K562 (cell line): ENCODE measurements around the gene SLC6A9. TPM values are rescaled to one million over a fixed set of nuclear protein-coding genes. Genes with fewer than 3 reads are reported as not detected.

Experiments used
- ATAC-seq: fragments of 200-7000 bp; cut with Tn5 transposase; 3 replicates; pipeline ENCODE4 v1.9.1; 2020; ENCODE audit warnings: moderate library complexity
- BruUV-seq: library from RNA; stranded (reverse); fragments of 400-500 nt; replicated peaks from 2 replicates; lab custom pipeline; 2021; lab: Mats Ljungman, UMichigan
- CTCF ChIA-PET: fragments of 300-600 bp; formaldehyde crosslinking; extraction: SDS; loops from one replicate; lab custom pipeline; 2021; ENCODE audit warnings: low intra/inter-chr PET ratio; lab: Yijun Ruan, JAX
- POLR2A ChIA-PET: fragments of 300-600, 350-650 bp; sonication (Branson Sonifier 250); formaldehyde crosslinking; extraction: SDS; loops from one replicate; lab custom pipeline; 2021; ENCODE audit warnings: antibody characterized with exemption, inconsistent platforms; lab: Yijun Ruan, JAX
- DNase-seq, 4 experiments: peaks; one replicate each; pipeline versions ENCODE4 v3.0.0 to v3.0.0-alpha.2; 2011 to 2018; ENCODE audit warnings: low spot score in 3 of 4, mixed read lengths in 3 of 4; ENCODE audit errors: extremely low read depth in 1 of 4
- FAIRE-seq: peaks from 2 replicates; lab custom pipeline; 2011; peaks lifted over from hg19 to GRCh38; lab: Jason Lieb, UNC
- H2AFZ ChIP-seq: 2 replicates; pipeline ENCODE4 v1.6.0; 2011; ENCODE audit warnings: low read depth, low read length, control low read depth, inconsistent platforms
- H3K27ac ChIP-seq: fragments of 200-600 bp; 3 replicates; pipeline ENCODE4 v1.8.0; 2011; ENCODE audit warnings: low read depth, mild to moderate bottlenecking, control low read depth, inconsistent platforms, low read length, moderate library complexity, mixed read lengths; ENCODE audit errors: extremely low read depth
- H3K27me3 ChIP-seq, 2 experiments: fragments of 300-600 bp in 1 of 2; 2 replicates in 1 of 2; 3 replicates in 1 of 2; pipeline versions ENCODE4 v1.6.0 to v1.8.0; 2011; ENCODE audit warnings: inconsistent platforms in 2 of 2, low read length in 2 of 2, mild to moderate bottlenecking in 1 of 2, mixed read lengths in 1 of 2, moderate library complexity in 1 of 2; ENCODE audit not compliant: control insufficient read depth in 2 of 2, insufficient read depth in 2 of 2
- H3K36me3 ChIP-seq: fragments of 300-600 bp; 3 replicates; pipeline ENCODE4 v1.8.0; 2011; ENCODE audit warnings: mild to moderate bottlenecking, low read length, inconsistent platforms; ENCODE audit not compliant: control insufficient read depth, insufficient read depth
- H3K4me1 ChIP-seq, 2 experiments: fragments of 200-600 bp in 1 of 2; replicated peaks in 1 of 2; 2 replicates in 1 of 2; 3 replicates in 1 of 2; pipeline versions ENCODE4 v1.5.1 to v1.8.0; 2011; ENCODE audit warnings: inconsistent platforms in 2 of 2, low read length in 2 of 2, mild to moderate bottlenecking in 1 of 2, mixed read lengths in 1 of 2, moderate library complexity in 1 of 2; ENCODE audit not compliant: control insufficient read depth in 2 of 2, insufficient read depth in 2 of 2
- H3K4me2 ChIP-seq: 2 replicates; pipeline ENCODE4 v1.6.1; 2011; ENCODE audit warnings: low read length, control low read depth, inconsistent platforms, mixed read lengths; ENCODE audit not compliant: insufficient read depth
- H3K4me3 ChIP-seq: fragments of 200-600 bp; sonication (generic), shearing (Covaris generic); 2 replicates; pipeline ENCODE4 v1.5.1; 2016; ENCODE audit warnings: control low read depth, inconsistent platforms
- H3K79me2 ChIP-seq: fragments of 200-600 bp; 3 replicates; pipeline ENCODE4 v1.8.0; 2011; ENCODE audit warnings: low read length, inconsistent platforms; ENCODE audit not compliant: control insufficient read depth, insufficient read depth
- H3K9ac ChIP-seq, 2 experiments: 2 replicates each; pipeline versions ENCODE4 v1.6.0 to v1.6.1; 2011; ENCODE audit warnings: low read depth in 2 of 2, low read length in 2 of 2, control low read depth in 1 of 2, inconsistent platforms in 1 of 2, mild to moderate bottlenecking in 1 of 2, mixed read lengths in 1 of 2; ENCODE audit not compliant: insufficient read depth in 1 of 2
- H3K9me1 ChIP-seq: one replicate; pipeline ENCODE4 v1.6.0; 2011; ENCODE audit warnings: inconsistent platforms, mild to moderate bottlenecking, low read length, moderate library complexity; ENCODE audit not compliant: control insufficient read depth, insufficient read depth
- H3K9me3 ChIP-seq: replicated peaks from 2 replicates; pipeline ENCODE4 v1.5.1; 2011; ENCODE audit warnings: low read depth, low read length, inconsistent platforms; ENCODE audit not compliant: control insufficient read depth, insufficient read depth
- H4K20me1 ChIP-seq: replicated peaks from 2 replicates; pipeline ENCODE4 v1.6.1; 2011; ENCODE audit warnings: low read length, inconsistent platforms, mixed read lengths; ENCODE audit not compliant: control insufficient read depth, insufficient read depth
- EP300 ChIP-seq: IDR thresholded peaks from 2 replicates; pipeline ENCODE4 v1.6.1; 2012; ENCODE audit warnings: low read length, improper control_type of control experiment
- MIER1 ChIP-seq: fragments of 450-650 bp; IDR thresholded peaks from 2 replicates; pipeline ENCODE4 v1.6.1; 2016; ENCODE audit warnings: antibody characterized with exemption, mild to moderate bottlenecking, low read depth
- NR2C1 ChIP-seq, 2 experiments: fragments of 450-650 bp; IDR thresholded peaks; 2 replicates each; pipeline ENCODE4 v1.6.1; 2017; ENCODE audit warnings: mild to moderate bottlenecking in 2 of 2, antibody characterized with exemption in 1 of 2, inconsistent platforms in 1 of 2, missing compliant biosample characterization in 1 of 2, missing genetic modification characterization in 1 of 2
- PRMT5 ChIP-seq: sonication (generic); formaldehyde crosslinking; IDR thresholded peaks from 2 replicates; pipeline ENCODE4 v1.5.0; 2020; ENCODE audit warnings: missing genetic modification reagents
- RBM15 ChIP-seq: fragments of 200-400 bp; formaldehyde crosslinking; IDR thresholded peaks from 2 replicates; pipeline ENCODE4 v1.6.1; 2018; ENCODE audit warnings: mild to moderate bottlenecking, low read length, moderate library complexity; ENCODE audit not compliant: insufficient read depth
- USF1 ChIP-seq: sonication (generic); formaldehyde crosslinking; IDR thresholded peaks from 2 replicates; pipeline ENCODE4 v1.9.0; 2022; ENCODE audit warnings: mild to moderate bottlenecking, missing genetic modification reagents
- ZBTB12 ChIP-seq: fragments of 250-450 bp; sonication (Bioruptor Pico); IDR thresholded peaks from 2 replicates; pipeline ENCODE4 v1.4.0; 2020
- WGBS: fragments of 100-300 bp; shearing (Covaris generic); methylation state at CpG from one replicate; pipeline ENCODE4 v1.1.6; 2016; ENCODE audit warnings: low coverage, mixed read lengths; ENCODE audit not compliant: insufficient coverage; ENCODE audit errors: missing lambda C conversion rate; 5-methylcytosine and 5-hydroxymethylcytosine counted together
- in situ Hi-C: fragments of 300-500 bp; cut with MboI; formaldehyde crosslinking; loops from 4 replicates; pipeline ENCODE4 v1.15.0; 2018; ENCODE audit warnings: inconsistent platforms, mixed read lengths
- intact Hi-C: fragments of 100-400 bp; cut with micrococcal nuclease; formaldehyde crosslinking; loops from 2 replicates; pipeline ENCODE4 v1.14.2; 2022
- polyA plus RNA-seq, 8 experiments: library from polyadenylated mRNA; depleted of rRNA in 4 of 8; stranded (reverse) in 5 of 8; unstranded in 3 of 8; fragments of >200 nt; fragmentation: Nextera tagmentation in 2 of 8; fragmentation: Illumina TruSeq in 1 of 8; extraction: Ambion mirVana in 2 of 8; extraction: Trizol in 1 of 8; gene quantifications; 2 replicates each; pipeline versions ENCODE4 v1.2.1 to v1.2.3, GENCODE V29; 2011 to 2014; ENCODE audit warnings: inconsistent platforms in 1 of 8, missing spikeins in 1 of 8
- total RNA-seq, 7 experiments: library from RNA; depleted of rRNA in 6 of 7; stranded (reverse); fragments of >200 nt in 6 of 7; fragmentation: Illumina TruSeq in 2 of 7; extraction: Trizol in 2 of 7; gene quantifications; 2 replicates each; pipeline versions ENCODE4 v1.2.1 to v1.2.3, GENCODE V29; 2011 to 2021; ENCODE audit warnings: low replicate concordance in 1 of 7
- TF ChIP-seq, protein P1 (sequence below): sonication (generic); formaldehyde crosslinking; IDR thresholded peaks from 2 replicates; pipeline ENCODE4 v1.8.1; 2022; ENCODE audit warnings: missing genetic modification reagents
- TF ChIP-seq, protein P2 (sequence below): IDR thresholded peaks from 3 replicates; pipeline ENCODE4 v1.6.1; 2011; ENCODE audit warnings: borderline replicate concordance, mild to moderate bottlenecking; ENCODE audit not compliant: insufficient read length, insufficient read depth
- TF ChIP-seq, protein P3 (sequence below): sonication (generic); formaldehyde crosslinking; IDR thresholded peaks from 2 replicates; pipeline ENCODE4 v1.9.0; 2022; ENCODE audit warnings: mild to moderate bottlenecking, missing genetic modification reagents

SLC6A9 gene
- total and polyA plus RNA-seq, 9 of the 15 experiments (the other 6 are each of a cell fraction or from before 2014, with no cell fraction given): 0.17 to 18.7 (median 2.9) TPM

DNA sequence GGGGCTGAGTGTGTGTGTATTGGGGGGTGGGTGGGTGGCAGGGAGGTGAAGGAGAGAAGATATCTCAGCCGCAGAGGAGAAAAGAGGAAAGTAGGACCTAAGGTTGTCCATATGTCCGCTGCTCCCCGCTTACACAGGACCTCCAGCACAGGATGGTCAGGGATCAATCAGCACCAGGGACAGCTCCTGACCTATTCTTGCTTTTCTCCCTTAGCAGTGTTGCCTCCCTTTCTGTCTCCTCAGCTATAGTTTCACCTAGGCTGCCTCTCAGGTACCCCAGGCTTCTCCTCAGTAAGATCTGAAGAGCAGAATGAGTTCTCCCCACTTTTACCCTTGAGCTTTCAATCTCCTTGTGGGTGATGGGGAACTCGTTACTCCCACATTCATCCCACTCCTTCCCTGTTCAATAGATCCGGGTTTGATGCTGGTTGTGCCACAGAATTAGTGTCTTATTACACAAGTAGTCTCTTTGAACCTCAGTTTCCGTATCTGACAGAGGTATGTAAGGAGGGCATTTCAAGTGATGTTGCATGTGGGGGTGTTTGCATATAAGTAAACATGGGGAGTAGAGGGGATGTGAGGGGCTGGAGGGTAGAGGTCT is 62.8 kb downstream of the SLC6A9 start:
- DNase-seq (peak; percentile 68 to 74 (median 72)), FAIRE-seq (peak; percentile 80), ATAC-seq (peak; percentile 38)
- BruUV-seq: no TSS peak
- Histone ChIP-seq H3K9me3 (no peaks in the 10 kb centered on the region), H3K79me2 (peaks cover 16% of the 10 kb centered on the region), H3K27ac (no peak overlapping the region), H3K4me3 (no peak overlapping the region), H3K4me1 (peaks cover 6 to 25% of the 10 kb centered on the region in 2 experiments; a peak in 4 of 5 replicates), H3K9me1 (peaks cover 4% of the 10 kb centered on the region), H3K27me3 (no peaks in the 10 kb centered on the region), H3K4me2 (no peak overlapping the region), H2AFZ (no peak overlapping the region), H3K9ac (no peak overlapping the region), H4K20me1 (no peaks in the 10 kb centered on the region), H3K36me3 (peaks cover 38% of the 10 kb centered on the region)
- CTCF ChIA-PET: no interaction called here
- 75% methylated on average over 6 of the region's 6 CpGs for WGBS
- POLR2A ChIA-PET: interaction anchor here (0.6 to 0.8 kb wide), 2 partner anchors 19 to 33 kb away, joined by 3 read pairs; no protein-coding TSS in a partner anchor
- in situ Hi-C loops (no loop called here), intact Hi-C loops (no loop called here)
- TF ChIP-seq EP300 (no peak), MIER1 (peak; percentile 97), NR2C1 (IDR thresholded peaks at IDR 0.05) (no peak), NR2C1 (tag; IDR thresholded peaks at IDR 0.05) (0 out of 2 replicates have a peak, but pooled peaks have one; percentile 43), PRMT5 (CRISPR knock-in tag) (peak; percentile 94; the same call in 1 of the 2 replicates), ZBTB12 (CRISPR knock-in tag) (no peak), USF1 (CRISPR knock-in tag) (peak; percentile 20; the same call in 1 of the 2 replicates), RBM15 (no peak)
- TF ChIP-seq, protein P1, sequence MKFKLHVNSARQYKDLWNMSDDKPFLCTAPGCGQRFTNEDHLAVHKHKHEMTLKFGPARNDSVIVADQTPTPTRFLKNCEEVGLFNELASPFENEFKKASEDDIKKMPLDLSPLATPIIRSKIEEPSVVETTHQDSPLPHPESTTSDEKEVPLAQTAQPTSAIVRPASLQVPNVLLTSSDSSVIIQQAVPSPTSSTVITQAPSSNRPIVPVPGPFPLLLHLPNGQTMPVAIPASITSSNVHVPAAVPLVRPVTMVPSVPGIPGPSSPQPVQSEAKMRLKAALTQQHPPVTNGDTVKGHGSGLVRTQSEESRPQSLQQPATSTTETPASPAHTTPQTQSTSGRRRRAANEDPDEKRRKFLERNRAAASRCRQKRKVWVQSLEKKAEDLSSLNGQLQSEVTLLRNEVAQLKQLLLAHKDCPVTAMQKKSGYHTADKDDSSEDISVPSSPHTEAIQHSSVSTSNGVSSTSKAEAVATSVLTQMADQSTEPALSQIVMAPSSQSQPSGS (CRISPR knock-in tag): no peak
- TF ChIP-seq, protein P2, sequence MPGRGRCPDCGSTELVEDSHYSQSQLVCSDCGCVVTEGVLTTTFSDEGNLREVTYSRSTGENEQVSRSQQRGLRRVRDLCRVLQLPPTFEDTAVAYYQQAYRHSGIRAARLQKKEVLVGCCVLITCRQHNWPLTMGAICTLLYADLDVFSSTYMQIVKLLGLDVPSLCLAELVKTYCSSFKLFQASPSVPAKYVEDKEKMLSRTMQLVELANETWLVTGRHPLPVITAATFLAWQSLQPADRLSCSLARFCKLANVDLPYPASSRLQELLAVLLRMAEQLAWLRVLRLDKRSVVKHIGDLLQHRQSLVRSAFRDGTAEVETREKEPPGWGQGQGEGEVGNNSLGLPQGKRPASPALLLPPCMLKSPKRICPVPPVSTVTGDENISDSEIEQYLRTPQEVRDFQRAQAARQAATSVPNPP: no peak
- TF ChIP-seq, protein P3, sequence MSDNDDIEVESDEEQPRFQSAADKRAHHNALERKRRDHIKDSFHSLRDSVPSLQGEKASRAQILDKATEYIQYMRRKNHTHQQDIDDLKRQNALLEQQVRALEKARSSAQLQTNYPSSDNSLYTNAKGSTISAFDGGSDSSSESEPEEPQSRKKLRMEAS: 0 out of 2 replicates have a peak, but pooled peaks have one; percentile 26
